HepG2 (cell line): Measurements from ENCODE around the gene ZNF813. TPM values are rescaled to one million over a fixed set of nuclear protein-coding genes. Genes with fewer than 3 reads are reported as not detected.
A peak's percentile ranks its signal among the peaks of the same experiment; 100 is the strongest.

Experiments used
- ATF4 ChIP-seq, 2 experiments: fragments of 450-650 bp in 1 of 2; sonication (generic) in 1 of 2; formaldehyde crosslinking; IDR thresholded peaks; 2 replicates each; pipeline versions ENCODE4 v1.5.0 to v1.8.0; 2020 to 2022; ENCODE audit warnings: mild to moderate bottlenecking in 1 of 2, missing genetic modification reagents in 1 of 2
- CREB3 ChIP-seq: sonication (generic); formaldehyde crosslinking; IDR thresholded peaks from 2 replicates; pipeline ENCODE4 v1.5.0; 2020; ENCODE audit warnings: missing genetic modification reagents
- DPF2 ChIP-seq: sonication (generic); formaldehyde crosslinking; IDR thresholded peaks from 2 replicates; pipeline ENCODE4 v1.4.0; 2020; ENCODE audit warnings: mild to moderate bottlenecking, low read depth, missing genetic modification reagents, borderline replicate concordance
- FOXO1 ChIP-seq: sonication (generic); formaldehyde crosslinking; IDR thresholded peaks from 2 replicates; pipeline ENCODE4 v1.4.0; 2020; ENCODE audit warnings: missing genetic modification reagents
- PBX2 ChIP-seq: IDR thresholded peaks from 2 replicates; pipeline ENCODE4 v1.6.1; 2016; ENCODE audit warnings: control low read depth
- RARG ChIP-seq: sonication (generic); formaldehyde crosslinking; IDR thresholded peaks from 2 replicates; pipeline ENCODE4 v1.4.0; 2020; ENCODE audit warnings: low read depth, mild to moderate bottlenecking, missing genetic modification reagents
- RBAK ChIP-seq: sonication (generic); formaldehyde crosslinking; IDR thresholded peaks from 2 replicates; pipeline ENCODE4 v1.5.1; 2020; ENCODE audit warnings: mild to moderate bottlenecking, missing genetic modification reagents
- STAT5B ChIP-seq: sonication (generic); formaldehyde crosslinking; IDR thresholded peaks from 2 replicates; pipeline ENCODE4 v1.4.0; 2020; ENCODE audit warnings: missing genetic modification reagents
- TFDP1 ChIP-seq: IDR thresholded peaks from 2 replicates; pipeline ENCODE4 v1.6.1; 2016; ENCODE audit warnings: missing compliant biosample characterization, missing genetic modification reagents, borderline replicate concordance
- ZBTB8A ChIP-seq: sonication (generic); formaldehyde crosslinking; IDR thresholded peaks from 2 replicates; pipeline ENCODE4 v1.4.0; 2020; ENCODE audit warnings: mild to moderate bottlenecking, low read depth, missing genetic modification reagents, borderline replicate concordance
- ZGPAT ChIP-seq: IDR thresholded peaks from 2 replicates; pipeline ENCODE4 v1.6.1; 2016; ENCODE audit warnings: mild to moderate bottlenecking
- ZNF34 ChIP-seq: sonication (generic); formaldehyde crosslinking; IDR thresholded peaks from 2 replicates; pipeline ENCODE4 v1.4.0; 2020; ENCODE audit warnings: mild to moderate bottlenecking, missing genetic modification reagents, borderline replicate concordance
- ZNF577 ChIP-seq: sonication (generic); formaldehyde crosslinking; IDR thresholded peaks from 2 replicates; pipeline ENCODE4 v1.4.0; 2020; ENCODE audit warnings: mild to moderate bottlenecking, low read depth, missing genetic modification reagents, borderline replicate concordance
- ZNF644 ChIP-seq: IDR thresholded peaks from 2 replicates; pipeline ENCODE4 v1.6.1; 2016; ENCODE audit warnings: low read depth
- ZNF746 ChIP-seq: sonication (generic); formaldehyde crosslinking; IDR thresholded peaks from 2 replicates; pipeline ENCODE4 v1.8.0; 2022; ENCODE audit warnings: mild to moderate bottlenecking, missing genetic modification reagents
- ZNF784 ChIP-seq: sonication (generic); formaldehyde crosslinking; IDR thresholded peaks from 2 replicates; pipeline ENCODE4 v1.5.1; 2020; ENCODE audit warnings: missing genetic modification reagents, mild to moderate bottlenecking, borderline replicate concordance
- ZSCAN30 ChIP-seq: sonication (generic); formaldehyde crosslinking; IDR thresholded peaks from 2 replicates; pipeline ENCODE4 v1.5.0; 2020; ENCODE audit warnings: mild to moderate bottlenecking, missing genetic modification reagents
- polyA plus RNA-seq, 8 experiments: library from polyadenylated mRNA; depleted of rRNA in 3 of 8; stranded (reverse) in 7 of 8; unstranded in 1 of 8; fragments of >200 nt; fragmentation: Illumina TruSeq in 4 of 8; extraction: Trizol in 4 of 8; gene quantifications; 2 replicates each; pipeline versions ENCODE4 v1.2.1 to v1.2.3, GENCODE V29; 2011 to 2016; ENCODE audit warnings: low read depth in 4 of 8, missing spikeins in 1 of 8, mixed read lengths in 1 of 8; ENCODE audit not compliant: insufficient read depth in 1 of 8
- total RNA-seq, 5 experiments: library from RNA; depleted of rRNA; stranded (reverse); fragments of >200 nt; fragmentation: Illumina TruSeq; extraction: Trizol; gene quantifications; 2 replicates each; pipeline ENCODE4 v1.2.3, GENCODE V29; 2016; ENCODE audit warnings: low read depth in 1 of 5

ZNF813 gene
- total and polyA plus RNA-seq, 2 of the 13 experiments (the other 11 are each of a cell fraction or from before 2014, with no cell fraction given): 2.1 to 8.9 TPM

GRCh38 chr19:53507523-53508442, 40.2 kb downstream of the ZNF813 start (continued):
- TF ChIP-seq ZNF784 (CRISPR knock-in tag) (no peak), DPF2 (CRISPR knock-in tag) (0 out of 2 replicates have a peak, but pooled peaks have one; percentile 38), ZGPAT (peak; percentile 89), RBAK (CRISPR knock-in tag) (no peak), ZBTB8A (no peak), ZSCAN30 (CRISPR knock-in tag) (no peak), STAT5B (CRISPR knock-in tag) (peak; percentile 60; the same call in 1 of the 2 replicates), FOXO1 (CRISPR knock-in tag) (peak; percentile 96), ATF4 (CRISPR knock-in tag; IDR thresholded peaks at IDR 0.05) (no peak; a peak in 1 of 4 replicates), PBX2 (CRISPR knock-in tag) (peak; percentile 52; the same call in 1 of the 2 replicates), ZNF746 (no peak), TFDP1 (CRISPR knock-in tag) (0 out of 2 replicates have a peak, but pooled peaks have one; percentile 43), RARG (CRISPR knock-in tag) (no peak), CREB3 (CRISPR knock-in tag) (no peak), ZNF577 (no peak), ZNF644 (CRISPR knock-in tag) (peak; percentile 89), ZNF34 (CRISPR knock-in tag) (no peak)
